Chondrocyte (in vitro differentiated cells): ENCODE results near the gene PKDCC. TPM values are rescaled to one million over a fixed set of nuclear protein-coding genes. Genes with fewer than 3 reads are reported as not detected.

Experiments used
- DNase-seq: peaks from one replicate; pipeline ENCODE4 v3.0.0; 2021; ENCODE audit warnings: mixed read lengths, low spot score
- H3K27ac Mint-ChIP-seq: one replicate; pipeline ENCODE4 v1.8.0; 2021; ENCODE audit warnings: mild to moderate bottlenecking, moderate library complexity, mixed read lengths; ENCODE audit not compliant: unreplicated experiment
- H3K27me3 Mint-ChIP-seq: 2 replicates; pipeline ENCODE4 v1.8.0; 2021; ENCODE audit warnings: low read depth, mixed read lengths
- H3K36me3 Mint-ChIP-seq: 2 replicates; pipeline ENCODE4 v1.8.0; 2021; ENCODE audit warnings: low read depth, mixed read lengths
- H3K4me1 Mint-ChIP-seq: 2 replicates; pipeline ENCODE4 v1.8.0; 2021; ENCODE audit warnings: low read depth, mild to moderate bottlenecking, mixed read lengths
- H3K4me3 Mint-ChIP-seq: one replicate; pipeline ENCODE4 v1.8.0; 2021; ENCODE audit warnings: mild to moderate bottlenecking, moderate library complexity, mixed read lengths; ENCODE audit not compliant: unreplicated experiment
- H3K9me3 Mint-ChIP-seq: 2 replicates; pipeline ENCODE4 v1.8.0; 2021; ENCODE audit warnings: low read depth, mixed read lengths
- total RNA-seq: library from RNA; stranded (reverse); gene quantifications from 3 replicates; pipeline ENCODE4 v1.2.1, GENCODE V29; 2021
- TF ChIP-seq, protein P1 (sequence below): fragments of 200-600 bp; sonication (generic); IDR thresholded peaks from 2 replicates; pipeline ENCODE4 v1.5.0; 2021; ENCODE audit warnings: antibody characterized with exemption, mild to moderate bottlenecking, moderate library complexity

Gene PKDCC
- total RNA-seq, 1 donor from 2014 or later: 164 TPM

GRCh38 chr2:42101206-42102023, 53.6 kb downstream of the PKDCC start:
- TF ChIP-seq, protein P1, sequence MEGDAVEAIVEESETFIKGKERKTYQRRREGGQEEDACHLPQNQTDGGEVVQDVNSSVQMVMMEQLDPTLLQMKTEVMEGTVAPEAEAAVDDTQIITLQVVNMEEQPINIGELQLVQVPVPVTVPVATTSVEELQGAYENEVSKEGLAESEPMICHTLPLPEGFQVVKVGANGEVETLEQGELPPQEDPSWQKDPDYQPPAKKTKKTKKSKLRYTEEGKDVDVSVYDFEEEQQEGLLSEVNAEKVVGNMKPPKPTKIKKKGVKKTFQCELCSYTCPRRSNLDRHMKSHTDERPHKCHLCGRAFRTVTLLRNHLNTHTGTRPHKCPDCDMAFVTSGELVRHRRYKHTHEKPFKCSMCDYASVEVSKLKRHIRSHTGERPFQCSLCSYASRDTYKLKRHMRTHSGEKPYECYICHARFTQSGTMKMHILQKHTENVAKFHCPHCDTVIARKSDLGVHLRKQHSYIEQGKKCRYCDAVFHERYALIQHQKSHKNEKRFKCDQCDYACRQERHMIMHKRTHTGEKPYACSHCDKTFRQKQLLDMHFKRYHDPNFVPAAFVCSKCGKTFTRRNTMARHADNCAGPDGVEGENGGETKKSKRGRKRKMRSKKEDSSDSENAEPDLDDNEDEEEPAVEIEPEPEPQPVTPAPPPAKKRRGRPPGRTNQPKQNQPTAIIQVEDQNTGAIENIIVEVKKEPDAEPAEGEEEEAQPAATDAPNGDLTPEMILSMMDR: no peak
- peaks cover 51% of the 10 kb centered on the region for H3K4me1 Mint-ChIP-seq
- DNase-seq: peak; percentile 90
- H3K4me3 Mint-ChIP-seq: peak overlapping the region; percentile 50
- H3K36me3 Mint-ChIP-seq: no peaks in the 10 kb centered on the region
- H3K27me3 Mint-ChIP-seq: no peaks in the 10 kb centered on the region
- peak overlapping the region; percentile 94 for H3K27ac Mint-ChIP-seq
- peaks cover 7% of the 10 kb centered on the region for H3K9me3 Mint-ChIP-seq

DNA sequence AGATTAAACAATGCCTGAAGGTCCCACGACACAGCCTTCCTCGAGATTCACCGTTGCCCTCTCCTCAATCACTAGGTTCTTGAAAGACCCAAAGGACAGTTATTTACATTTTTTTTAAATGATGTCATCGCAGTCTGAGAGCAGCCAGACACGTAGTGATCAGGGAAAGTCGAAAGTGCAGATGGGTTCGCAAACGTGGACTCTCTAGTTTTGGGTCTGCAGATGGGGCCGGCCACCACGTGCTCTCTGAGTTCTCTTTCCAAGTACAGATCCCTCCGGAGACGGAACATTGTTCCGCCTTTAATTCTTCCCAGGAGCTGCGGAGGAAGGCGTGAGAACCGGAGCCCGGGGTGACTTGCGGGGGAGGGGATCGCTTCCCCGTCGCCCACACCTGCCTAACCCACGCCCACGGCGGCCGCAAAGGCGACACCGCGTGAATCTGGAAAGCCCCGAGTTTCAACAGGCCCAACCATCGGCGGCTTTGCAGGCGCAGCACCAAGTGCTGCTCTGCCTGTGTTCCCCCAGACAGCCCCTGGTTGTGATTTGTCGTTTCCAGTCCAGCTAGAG, 54.3 kb downstream of the PKDCC start:
- Mint-ChIP-seq H3K4me3 (peak overlapping the region; percentile 50), H3K36me3 (no peaks in the 10 kb centered on the region), H3K9me3 (peaks cover 7% of the 10 kb centered on the region), H3K27ac (peak overlapping the region; percentile 94), H3K4me1 (peaks cover 49% of the 10 kb centered on the region), H3K27me3 (no peaks in the 10 kb centered on the region)
- TF ChIP-seq, protein P1: no peak
- no peak for DNase-seq

GRCh38 chr2:42102591-42103450, 55.0 kb downstream of the PKDCC start:
- DNase-seq: no peak

DNA sequence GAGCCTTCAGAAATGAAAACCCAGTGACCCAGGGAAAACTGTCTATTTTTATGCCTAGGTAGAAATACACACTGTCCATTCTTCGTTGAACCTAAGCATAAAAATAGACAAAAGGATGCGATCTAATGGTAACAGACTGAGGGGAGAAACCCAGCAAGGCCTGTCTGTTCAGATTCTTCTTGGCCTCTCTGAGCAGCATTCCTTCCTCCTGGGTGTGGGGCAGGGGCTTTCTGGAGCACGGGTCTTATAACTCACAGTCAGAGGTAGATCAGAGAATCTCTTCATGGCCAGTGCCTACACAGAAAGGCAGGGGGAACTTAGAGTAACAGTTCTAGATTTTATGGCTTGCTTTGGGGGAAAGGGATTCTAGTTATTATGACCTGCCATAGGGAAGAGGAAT, 56.0 kb downstream of the PKDCC start:
- TF ChIP-seq, protein P1: no peak
- H3K27ac Mint-ChIP-seq: peak overlapping the region; percentile 64
- H3K4me3 Mint-ChIP-seq: no peak overlapping the region
- no peak for DNase-seq
- H3K9me3 Mint-ChIP-seq: peaks cover 7% of the 10 kb centered on the region
- no peaks in the 10 kb centered on the region for H3K36me3 Mint-ChIP-seq
- H3K27me3 Mint-ChIP-seq: no peaks in the 10 kb centered on the region
- H3K4me1 Mint-ChIP-seq: peaks cover 33% of the 10 kb centered on the region

More at GRCh38 chr2:42102591-42103450, 55.0 kb downstream of the PKDCC start:
- Mint-ChIP-seq H3K4me3 (peak overlapping the region; percentile 50), H3K9me3 (peaks cover 7% of the 10 kb centered on the region), H3K27me3 (no peaks in the 10 kb centered on the region), H3K27ac (peak overlapping the region; percentile 94), H3K4me1 (peaks cover 42% of the 10 kb centered on the region), H3K36me3 (no peaks in the 10 kb centered on the region)
- TF ChIP-seq, protein P1: no peak

GRCh38 chr2:42104621-42105020, 56.8 kb downstream of the PKDCC start:
- Mint-ChIP-seq H3K4me3 (no peak overlapping the region), H3K27ac (no peak overlapping the region), H3K27me3 (no peaks in the 10 kb centered on the region), H3K4me1 (peaks cover 25% of the 10 kb centered on the region), H3K9me3 (peaks cover 7% of the 10 kb centered on the region), H3K36me3 (no peaks in the 10 kb centered on the region)
- no peak for DNase-seq
- TF ChIP-seq, protein P1: no peak
